ENCODE measurements around the gene OR2A14.
"Not testable (repeated sequence)": the region's sequence is repeated elsewhere in the genome, so short reads cannot be mapped to it uniquely, and the experiment has no call there.

The OR2A14 gene

DNA sequence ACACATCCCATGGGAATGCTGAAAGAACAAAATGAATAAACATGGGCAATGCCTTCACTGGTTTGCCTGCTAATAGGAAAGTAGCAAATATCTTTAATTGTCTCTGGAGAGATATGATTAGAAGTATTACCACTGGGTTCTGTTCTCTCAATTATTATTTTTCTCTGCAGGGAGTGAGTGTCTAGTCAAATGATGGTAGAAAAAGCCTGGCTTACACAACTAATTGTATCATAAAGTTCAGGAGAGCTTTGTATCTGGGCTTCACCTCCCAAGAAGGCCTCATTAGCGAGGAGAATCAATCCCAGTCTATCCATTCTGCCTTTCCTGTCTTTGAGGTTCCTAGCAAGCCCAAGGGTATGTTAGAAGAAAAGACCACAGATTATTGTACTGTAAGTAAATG, at the start of gene OR2A14:
OR2A14 (plus strand) TSS at position 301 of the 400 bp plus-strand sequence. CDS start 5,937 bp downstream, outside the sequence.
- DNase-seq (ENCODE audit: low spot score) = no peak

DNA sequence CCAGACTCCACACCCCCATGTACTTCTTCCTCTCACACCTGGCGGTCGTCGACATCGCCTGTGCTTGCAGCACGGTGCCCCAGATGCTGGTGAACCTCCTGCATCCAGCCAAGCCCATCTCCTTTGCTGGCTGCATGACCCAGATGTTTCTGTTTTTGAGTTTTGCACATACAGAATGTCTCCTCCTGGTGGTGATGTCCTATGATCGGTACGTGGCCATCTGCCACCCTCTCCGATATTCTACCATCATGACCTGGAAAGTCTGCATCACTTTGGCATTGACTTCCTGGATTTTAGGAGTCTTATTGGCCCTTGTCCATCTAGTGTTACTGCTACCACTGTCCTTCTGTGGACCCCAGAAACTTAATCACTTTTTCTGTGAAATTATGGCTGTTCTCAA, 48.6 kb upstream of the OR2A14 start:
- DNase-seq (ENCODE audit: low spot score) = no peak

DNA sequence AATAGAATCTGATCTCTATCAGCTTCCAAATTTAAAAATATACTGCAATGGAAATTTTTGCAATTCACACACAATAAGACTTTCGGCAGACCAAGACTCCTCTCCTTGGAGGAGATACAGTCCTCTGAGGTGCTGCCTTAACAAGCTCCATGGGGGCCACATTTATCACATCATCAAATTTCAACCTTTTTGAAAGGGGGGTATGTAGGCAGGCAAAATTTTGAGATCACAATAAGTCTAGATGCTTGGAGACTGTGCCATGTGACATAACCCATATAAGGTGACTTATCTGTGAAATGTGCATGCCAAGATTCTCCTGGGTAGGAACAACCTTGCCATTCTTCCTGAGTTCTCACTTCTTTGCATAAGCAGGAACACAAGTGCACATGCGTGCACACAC, 37.0 kb upstream of the OR2A14 start, which contains the start of gene OR2A12:
OR2A12 (plus strand) TSS at position 301 of the 400 bp plus-strand sequence. CDS start 8,830 bp downstream, outside the sequence.
- DNase-seq (ENCODE audit: low spot score) = no peak

DNA sequence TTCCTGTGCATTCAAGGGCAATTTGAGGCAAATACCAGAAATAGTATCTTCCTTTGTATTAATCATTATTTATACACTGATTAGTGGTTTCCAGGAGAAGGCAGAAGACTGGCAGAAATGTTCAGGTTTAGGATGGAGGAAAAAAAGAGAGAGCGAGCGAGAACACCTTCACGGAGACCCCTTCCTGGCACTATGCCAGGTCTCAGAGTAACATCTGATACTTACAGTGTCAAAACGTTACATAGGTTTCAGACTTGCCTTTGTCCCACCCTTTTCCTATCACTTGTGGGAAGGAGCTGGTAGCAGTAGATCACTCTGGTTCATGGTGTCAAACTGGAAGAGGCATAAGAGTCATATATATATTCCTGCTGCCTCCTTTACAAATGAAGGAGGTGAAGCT, 36.2 kb upstream of the OR2A14 start:
- DNase-seq (ENCODE audit: low spot score) = no peak

DNA sequence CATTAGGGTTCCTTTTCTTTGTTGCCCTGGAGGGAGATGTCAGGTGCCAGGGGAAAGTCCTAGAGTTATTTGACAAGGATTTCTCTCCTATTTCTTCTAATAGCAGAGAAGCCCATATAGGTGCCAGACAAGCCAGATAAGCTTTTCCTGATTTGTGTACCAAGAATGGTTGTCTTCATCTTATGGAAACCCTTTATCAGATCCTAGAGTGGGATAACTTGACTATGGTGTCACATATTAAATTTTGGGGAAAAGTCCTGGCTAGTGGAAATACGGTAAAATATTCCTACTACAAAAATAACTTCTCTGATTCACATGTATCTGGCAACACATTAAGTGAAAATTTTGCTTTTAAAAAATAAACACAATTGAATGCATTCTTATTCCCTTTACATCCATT, 35.7 kb upstream of the OR2A14 start:
- no peak for DNase-seq (ENCODE audit: low spot score)

DNA sequence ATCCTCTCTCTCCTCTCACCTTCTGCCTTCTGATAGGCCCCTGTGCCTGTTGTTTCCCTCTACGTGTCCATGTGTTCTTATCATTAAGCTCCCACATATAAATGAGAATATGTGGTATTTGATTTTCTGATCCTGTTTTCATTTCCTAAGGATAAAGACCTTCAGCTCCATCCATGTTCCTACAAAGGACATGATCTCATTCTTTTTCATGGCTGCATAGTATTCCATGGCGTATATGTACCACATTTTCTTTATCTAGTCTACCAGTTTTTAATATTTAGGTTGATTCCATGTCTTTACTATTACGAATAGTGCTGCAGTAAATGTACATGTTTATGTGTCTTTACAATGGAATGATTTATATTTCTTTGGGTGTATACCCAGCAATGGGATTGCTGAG, 32.3 kb upstream of the OR2A14 start:
- no peak for DNase-seq (ENCODE audit: low spot score)

DNA sequence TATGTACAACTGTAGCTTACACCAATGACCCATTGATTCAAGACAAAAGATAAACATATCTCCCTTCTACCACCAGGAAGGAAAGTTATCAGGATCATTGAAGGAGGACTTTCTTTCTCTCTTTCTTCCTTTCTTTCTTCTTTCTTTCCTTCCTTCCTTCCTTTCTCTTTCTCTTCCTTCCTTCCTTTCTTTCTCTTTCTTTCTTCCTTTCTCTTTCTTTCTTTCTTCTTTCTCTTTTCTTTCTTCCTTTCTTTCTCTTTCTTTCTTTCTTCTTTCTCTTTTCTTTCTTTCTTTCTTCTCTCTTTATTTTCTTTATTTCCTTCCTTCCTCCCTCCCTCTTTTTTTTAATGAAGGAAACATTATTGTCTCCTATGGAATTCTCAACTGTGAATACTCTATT, 24.2 kb upstream of the OR2A14 start:
- no peak for DNase-seq (ENCODE audit: low spot score)

DNA sequence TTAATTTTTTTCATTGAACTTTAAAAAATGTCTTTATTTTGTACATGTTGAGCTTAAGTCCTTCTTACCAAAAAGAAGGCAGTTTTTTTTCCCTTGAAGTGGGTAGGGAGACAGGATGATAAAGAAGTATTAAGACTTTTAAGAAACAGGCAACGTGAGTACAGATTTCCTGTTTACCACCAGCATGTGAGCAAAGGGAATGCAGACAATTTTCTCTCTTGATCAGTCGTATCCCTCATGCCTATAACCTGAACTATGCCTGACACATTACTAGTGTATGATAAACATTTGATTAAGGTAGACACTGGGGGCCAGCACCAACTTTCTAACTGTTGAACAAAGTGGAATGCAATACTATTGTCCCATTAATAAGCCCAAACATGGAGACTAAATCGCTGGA, 22.4 kb upstream of the OR2A14 start:
- DNase-seq (ENCODE audit: low spot score) = no peak

DNA sequence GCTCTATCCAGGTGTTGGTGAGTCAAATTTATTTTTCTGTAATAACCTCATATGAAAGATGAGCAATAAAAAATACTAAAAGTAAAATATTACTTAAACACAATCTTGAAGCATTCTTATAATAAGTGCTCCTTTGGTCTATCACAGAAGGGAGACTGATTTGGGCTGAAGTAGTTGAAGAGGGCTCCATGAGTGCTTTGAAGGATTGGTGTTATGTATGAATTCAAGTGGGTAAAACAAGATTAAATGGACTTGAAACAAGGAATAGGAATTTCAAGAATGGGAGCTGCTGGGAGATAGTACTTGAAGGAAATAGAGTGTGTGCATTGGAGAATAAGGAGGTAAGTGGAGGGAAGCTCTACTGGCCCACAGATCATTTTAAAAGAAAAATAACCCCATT, 20.9 kb upstream of the OR2A14 start:
- DNase-seq (ENCODE audit: low spot score) = no peak

GRCh38 chr7:144105211-144105610, 17.8 kb upstream of the OR2A14 start:
- no peak for DNase-seq (ENCODE audit: low spot score)

DNA sequence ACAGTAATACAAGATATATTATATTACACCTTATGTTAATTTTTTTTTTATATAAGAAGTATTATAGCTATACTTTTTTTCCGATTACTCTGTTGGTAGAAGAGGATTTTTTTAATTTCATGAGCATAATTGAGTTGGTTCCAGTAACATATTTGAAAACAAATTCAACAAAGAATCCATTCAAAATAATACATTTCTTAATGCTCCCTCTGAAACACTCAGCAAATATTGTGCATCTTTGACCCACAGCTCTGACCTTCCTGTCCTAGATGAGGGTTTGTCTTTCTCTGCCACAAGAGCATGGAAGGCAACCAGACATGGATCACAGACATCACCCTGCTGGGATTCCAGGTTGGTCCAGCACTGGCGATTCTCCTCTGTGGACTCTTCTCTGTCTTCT, 13.7 kb upstream of the OR2A14 start, which contains the start of gene OR2A2:
OR2A2 (plus strand) TSS at position 301 of the 400 bp plus-strand sequence; CDS start at position 301, 0 bp downstream.
- DNase-seq (ENCODE audit: low spot score) = no peak

DNA sequence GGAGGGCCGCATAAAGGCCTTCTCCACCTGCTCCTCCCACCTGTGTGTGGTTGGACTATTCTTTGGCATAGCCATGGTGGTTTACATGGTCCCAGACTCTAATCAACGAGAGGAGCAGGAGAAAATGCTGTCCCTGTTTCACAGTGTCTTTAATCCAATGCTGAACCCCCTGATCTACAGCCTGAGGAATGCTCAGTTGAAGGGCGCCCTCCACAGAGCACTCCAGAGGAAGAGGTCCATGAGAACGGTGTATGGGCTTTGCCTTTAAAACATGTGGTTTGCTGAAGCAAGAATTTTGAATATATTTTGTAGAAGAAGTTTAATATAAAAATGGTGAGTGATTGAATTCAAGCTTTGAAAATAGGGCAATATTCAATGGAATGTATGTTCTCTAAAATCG, 12.7 kb upstream of the OR2A14 start:
- no peak for DNase-seq (ENCODE audit: low spot score)

GRCh38 chr7:144113651-144114050, 9.3 kb upstream of the OR2A14 start:
- DNase-seq (ENCODE audit: low spot score) = no peak

DNA sequence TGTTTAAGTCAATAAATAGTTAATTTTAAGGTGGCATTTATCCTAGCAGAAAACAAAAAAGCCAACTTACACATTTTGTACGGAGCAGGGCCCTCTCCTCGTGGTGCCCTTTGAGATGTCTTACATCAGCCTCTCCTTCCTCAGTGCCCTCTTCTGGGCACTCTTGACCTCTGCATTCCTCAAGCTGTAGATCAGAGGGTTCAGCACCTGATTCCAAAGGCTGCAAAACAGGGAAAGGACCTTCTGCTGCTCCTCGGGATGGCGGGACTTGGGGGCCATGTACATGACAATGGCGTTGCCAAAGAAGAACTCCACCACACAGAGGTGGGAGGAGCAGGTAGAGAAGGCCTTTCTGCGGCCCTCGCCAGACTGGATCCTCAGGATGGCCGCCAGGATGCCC, 4.6 kb upstream of the OR2A14 start:
- no peak for DNase-seq (ENCODE audit: low spot score)

GRCh38 chr7:144127714-144128334, 4.8 kb downstream of the OR2A14 start:
- peak; percentile 87 for DNase-seq (ENCODE audit: low spot score)

GRCh38 chr7:144129601-144130000, 6.6 kb downstream of the OR2A14 start:
- not testable (repeated sequence) for DNase-seq (ENCODE audit: low spot score)

- no peak for DNase-seq (ENCODE audit: low spot score)
These were observed 7.8 kb downstream of the OR2A14 start for GRCh38 chr7:144130730-144131129.

GRCh38 chr7:144132262-144132661, 9.3 kb downstream of the OR2A14 start:
- no peak for DNase-seq (ENCODE audit: low spot score)

DNA sequence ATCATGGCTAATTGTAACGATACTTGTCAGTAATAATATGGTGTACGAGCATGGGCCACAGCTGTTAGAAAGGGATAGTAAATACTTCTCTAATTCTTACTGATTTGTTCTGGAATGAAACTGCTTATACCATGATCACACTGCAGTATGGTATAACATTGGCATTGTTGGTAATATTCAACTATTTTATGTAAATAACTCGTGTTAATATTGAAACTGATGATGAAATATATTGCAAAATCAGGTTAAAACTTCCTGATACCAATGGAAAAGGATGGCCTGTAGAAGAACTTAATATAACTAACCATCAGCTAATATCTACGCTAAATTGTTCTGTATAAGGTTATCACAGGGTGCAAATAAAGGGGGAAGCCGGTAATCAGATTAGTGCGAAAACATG, 10.3 kb downstream of the OR2A14 start:
- DNase-seq (ENCODE audit: low spot score) = no peak

GRCh38 chr7:144134116-144134515, 11.1 kb downstream of the OR2A14 start:
- no peak for DNase-seq (ENCODE audit: low spot score)

- DNase-seq (ENCODE audit: low spot score) = no peak
These were observed 14.5 kb downstream of the OR2A14 start for GRCh38 chr7:144137501-144137900.

GRCh38 chr7:144142187-144142586, 19.2 kb downstream of the OR2A14 start:
- DNase-seq (ENCODE audit: low spot score) = no peak

DNA sequence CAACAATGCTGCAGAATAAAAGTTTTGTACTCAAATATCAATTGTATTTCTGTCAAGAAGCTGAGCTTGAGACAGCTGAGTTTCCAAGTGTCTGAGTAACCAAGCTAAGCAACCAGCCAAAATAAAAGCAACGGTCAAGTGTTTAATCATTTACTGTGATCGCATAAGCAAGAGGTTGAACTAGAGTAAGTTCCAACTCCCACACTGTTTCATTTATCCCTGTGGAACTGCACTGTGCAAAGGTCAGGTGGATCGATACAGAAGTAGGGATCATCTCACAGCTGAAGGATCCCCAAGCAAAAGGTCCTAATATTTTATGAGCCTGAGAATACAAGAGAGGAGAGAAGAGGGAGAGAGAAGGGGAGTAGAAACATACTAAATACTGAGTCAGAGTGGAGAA, 21.4 kb downstream of the OR2A14 start:
- DNase-seq (ENCODE audit: low spot score) = no peak

DNA sequence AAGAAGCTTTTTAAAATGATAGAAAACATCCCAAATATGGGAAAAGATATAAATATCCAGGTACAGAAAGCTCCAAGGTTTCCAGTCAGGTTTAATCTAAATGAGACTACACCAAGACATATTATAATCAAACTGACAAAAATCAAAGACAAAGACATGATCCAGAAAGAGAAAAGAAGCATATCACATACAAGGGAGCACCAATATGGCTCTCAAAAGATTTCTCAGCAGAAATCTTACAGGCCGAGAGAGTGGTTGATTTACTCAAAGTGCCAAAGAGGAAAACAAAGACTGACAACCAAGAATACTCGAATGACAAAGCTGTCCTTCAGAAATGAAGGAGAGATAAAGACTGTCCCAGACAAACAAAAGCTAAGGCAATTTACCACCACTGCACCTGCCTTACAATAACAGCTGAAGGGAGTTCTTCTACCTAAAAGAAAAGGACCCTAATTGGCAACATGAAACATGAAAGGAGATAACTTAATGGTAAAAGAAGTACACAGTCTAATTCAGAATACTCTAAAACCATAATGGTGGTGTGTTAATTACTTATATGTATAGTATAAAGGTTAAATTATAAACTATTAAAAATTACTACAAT, 25.4 kb downstream of the OR2A14 start:
- no peak for DNase-seq (ENCODE audit: low spot score)

All from activated CD4-positive, alpha-beta T cell treated with anti-CD3 and anti-CD28 coated beads, Interleukin-2, Interleukin-4, amounts not matched to agents 100 ng/mL and 50 ng/mL, durations not matched to agents 16 hours and 8 hours (primary cell).